ENCODE measurements around the gene TMEM95. TPM values are rescaled to one million over a fixed set of nuclear protein-coding genes. Genes with fewer than 3 reads are reported as not detected.
A peak's percentile ranks its signal among the peaks of the same experiment; 100 is the strongest.

The TMEM95 gene
- not detected for total RNA-seq
- not detected for polyA plus RNA-seq
- long read RNA-seq, donor 1 = 0 reads
- long read RNA-seq, donor 2 = 0 reads
- long read RNA-seq, donor 3 = 0 reads

GRCh38 chr17:7355053-7355452, at the start of gene TMEM95:
TMEM95 (plus strand) TSS chr17:7355156; CDS start chr17:7355205, 49 bp downstream.
- H3K4me1 ChIP-seq = peaks cover 0 to 53% (median 29%) of the 10 kb centered on the region in 12 donors
- H3K4me3 ChIP-seq = no peak within 1 kb of the TSS
- ATAC-seq = peak in 2 of 4 donors; percentile 14 to 28
- H3K27me3 ChIP-seq = no peaks in the 10 kb centered on the region
- H3K36me3 ChIP-seq = no peaks in the 10 kb centered on the region
- intact Hi-C loops (cut with DNase I) = loop anchor here (2.0 to 10.0 kb wide), 13 partner anchors 37 to 330 kb away; partner anchors contain the start of genes FGF11 (in 5 of the 10), TMEM102 (in 5 of the 10), PLSCR3 (in 4 of the 10) and MPDU1 (in 2 of the 10)
- H3K27ac ChIP-seq = peak within 1 kb of the TSS in 5 of 12 donors; percentile 11 to 47 (median 37)
- WGBS, 4 donors = 20 to 51% (median 44%) methylated on average over 1 to 10 of the region's 10 CpGs
- DNase-seq = peak in 4 of 5 donors; percentile 63 to 79 (median 69)
- no peaks in the 10 kb centered on the region for H3K9me3 ChIP-seq
- TF ChIP-seq POLR2A (IDR thresholded peaks at IDR 0.05) = no peak
- TF ChIP-seq, protein P1, sequence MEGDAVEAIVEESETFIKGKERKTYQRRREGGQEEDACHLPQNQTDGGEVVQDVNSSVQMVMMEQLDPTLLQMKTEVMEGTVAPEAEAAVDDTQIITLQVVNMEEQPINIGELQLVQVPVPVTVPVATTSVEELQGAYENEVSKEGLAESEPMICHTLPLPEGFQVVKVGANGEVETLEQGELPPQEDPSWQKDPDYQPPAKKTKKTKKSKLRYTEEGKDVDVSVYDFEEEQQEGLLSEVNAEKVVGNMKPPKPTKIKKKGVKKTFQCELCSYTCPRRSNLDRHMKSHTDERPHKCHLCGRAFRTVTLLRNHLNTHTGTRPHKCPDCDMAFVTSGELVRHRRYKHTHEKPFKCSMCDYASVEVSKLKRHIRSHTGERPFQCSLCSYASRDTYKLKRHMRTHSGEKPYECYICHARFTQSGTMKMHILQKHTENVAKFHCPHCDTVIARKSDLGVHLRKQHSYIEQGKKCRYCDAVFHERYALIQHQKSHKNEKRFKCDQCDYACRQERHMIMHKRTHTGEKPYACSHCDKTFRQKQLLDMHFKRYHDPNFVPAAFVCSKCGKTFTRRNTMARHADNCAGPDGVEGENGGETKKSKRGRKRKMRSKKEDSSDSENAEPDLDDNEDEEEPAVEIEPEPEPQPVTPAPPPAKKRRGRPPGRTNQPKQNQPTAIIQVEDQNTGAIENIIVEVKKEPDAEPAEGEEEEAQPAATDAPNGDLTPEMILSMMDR (IDR thresholded peaks at IDR 0.05) = no peak

GRCh38 chr17:7306911-7307685, 47.9 kb upstream of the TMEM95 start, which contains the start of gene EIF5A:
EIF5A (plus strand) TSS chr17:7307628; CDS start chr17:7309636, 2,008 bp downstream.
- intact Hi-C loops (cut with DNase I) = loop anchor here in 5 of 10 donors (1.0 to 5.0 kb wide), 6 partner anchors 54 to 380 kb away; partner anchors contain the start of genes ELP5 (in 3 of the 5), ACADVL (in 1 of the 5), CTDNEP1 (in 1 of the 5) and DLG4 (in 1 of the 5)
- 0 to 1% (median 0%) methylated on average over 63 to 64 of the region's 64 CpGs for WGBS, 4 donors
- ATAC-seq = peak; percentile 91 to 97 (median 95)
- peak; percentile 100 for DNase-seq
- Histone ChIP-seq H3K27me3 (no peaks in the 10 kb centered on the region), H3K9me3 (no peaks in the 10 kb centered on the region), H3K4me3 (peak within 1 kb of the TSS; percentile 69 to 98 (median 92)), H3K36me3 (peaks cover 0 to 30% (median 26%) of the 10 kb centered on the region in 9 donors), H3K4me1 (peaks cover 4 to 39% (median 28%) of the 10 kb centered on the region in 12 donors), H3K27ac (peak within 1 kb of the TSS; percentile 85 to 100 (median 97))
- peak in 1 of 2 donors; percentile 78 for TF ChIP-seq POLR2A (IDR thresholded peaks at IDR 0.05)
- TF ChIP-seq, protein P1 (IDR thresholded peaks at IDR 0.05) = no peak

- DNase-seq = peak in 4 of 5 donors; percentile 59 to 82 (median 68)
- H3K36me3 ChIP-seq = peaks cover 0 to 38% (median 35%) of the 10 kb centered on the region in 9 donors
These were observed 47.0 kb upstream of the TMEM95 start for GRCh38 chr17:7307686-7308624.

More at GRCh38 chr17:7307686-7308624, 47.0 kb upstream of the TMEM95 start:
- WGBS, 4 donors = 0 to 1% (median 0%) methylated on average over 48 to 104 of the region's 104 CpGs
- no peaks in the 10 kb centered on the region for H3K27me3 ChIP-seq
- peaks cover 4 to 47% (median 33%) of the 10 kb centered on the region in 12 donors for H3K4me1 ChIP-seq
- TF ChIP-seq, protein P1 (IDR thresholded peaks at IDR 0.05) = peak in 1 of 12 donors; percentile 15
- peak; percentile 44 to 78 for TF ChIP-seq POLR2A (IDR thresholded peaks at IDR 0.05)
- peak overlapping the region; percentile 85 to 100 (median 97) for H3K27ac ChIP-seq
- peak overlapping the region; percentile 69 to 98 (median 92) for H3K4me3 ChIP-seq
- peak in 2 of 4 donors; percentile 36 to 40 for ATAC-seq
- H3K9me3 ChIP-seq = no peaks in the 10 kb centered on the region
- intact Hi-C loops (cut with DNase I) = loop anchor here in 6 of 10 donors (1.0 to 5.0 kb wide), 7 partner anchors 21 to 379 kb away; partner anchors contain the start of genes ELP5 (in 3 of the 6), ACADVL (in 1 of the 6), CTDNEP1 (in 1 of the 6) and DLG4 (in 1 of the 6)

Data from heart left ventricle (tissue), 16 donors.